ENCODE data around the gene TBX2. TPM values are rescaled to one million over a fixed set of nuclear protein-coding genes. Genes with fewer than 3 reads are reported as not detected.

The TBX2 gene
- total and polyA plus RNA-seq, 2 of the 4 experiments (the other 2 are of a cell fraction), result 20.1 to 64.1 TPM

DNA sequence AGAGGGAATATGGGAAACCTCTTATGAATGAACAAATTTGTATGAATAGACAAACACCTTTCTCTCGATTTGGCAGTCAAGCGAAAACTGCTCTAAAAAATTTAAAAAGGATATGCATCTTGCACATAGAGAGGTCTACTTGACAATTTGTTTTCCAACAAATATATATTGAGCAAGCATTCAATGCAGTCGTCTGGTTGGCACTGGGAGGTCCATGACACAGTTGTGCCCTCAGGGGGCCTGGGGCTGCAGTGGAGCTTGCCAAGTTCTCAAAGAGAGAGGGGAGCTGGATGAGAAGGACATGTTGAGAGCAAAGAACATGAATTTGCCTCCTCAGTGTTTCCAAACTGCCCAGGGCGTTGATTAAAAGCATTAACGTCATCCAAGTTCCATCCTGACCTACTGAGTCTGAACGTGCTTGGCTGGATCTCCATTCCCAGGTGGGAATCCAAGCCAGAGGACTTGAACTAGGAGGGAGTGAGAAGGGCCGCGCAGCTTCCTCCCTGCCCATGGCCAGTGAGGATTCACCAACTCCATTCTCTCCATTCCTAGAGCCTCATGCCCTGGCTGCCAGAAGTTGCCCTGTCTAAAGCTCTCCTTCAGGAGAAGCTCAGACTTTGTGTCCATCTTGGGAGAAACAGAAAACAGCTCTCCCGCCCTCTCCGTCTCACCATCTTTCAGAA is 24.5 kb downstream of the TBX2 start:
- no peak overlapping the region for H2AK5ac ChIP-seq (ENCODE audit: low read depth, low read length)
- WGBS, 2 experiments (ENCODE audit: extremely low coverage in 2 of 2, insufficient read length in 1 of 2), result 100% methylated on average over 1 of the region's 10 CpGs; no CpG with 5 or more reads in 1 of the 2 experiments
- dilution Hi-C loops (cut with HindIII; ENCODE audit: low sequenced_read_pairs, unreplicated experiment), result no loop called here
- no peaks in the 10 kb centered on the region for H3K36me3 ChIP-seq (ENCODE audit: control insufficient read depth, insufficient read depth, low read length)
- no peak overlapping the region for H3K9ac ChIP-seq (ENCODE audit: low read depth, low read length)
- no peak overlapping the region for H3K4ac ChIP-seq (ENCODE audit: low read depth, low read length)
- no peak overlapping the region for H2AFZ ChIP-seq (replicated peaks; ENCODE audit: low read length, poor library complexity)
- no peak overlapping the region for H4K91ac ChIP-seq (ENCODE audit: insufficient read depth, low read depth, low read length)
- in situ Hi-C loops (cut with MboI; ENCODE audit: low sequenced_read_pairs), result loop anchor here (5.0 to 10.0 kb wide), 2 partner anchors 128 to 421 kb away; no protein-coding TSS in a partner anchor
- intact Hi-C loops (cut with micrococcal nuclease), result no loop called here
- H4K20me1 ChIP-seq (ENCODE audit: insufficient read depth, low read length), result no peaks in the 10 kb centered on the region
- H3K79me1 ChIP-seq (ENCODE audit: low read depth in 1 of 2, low read length in 2 of 2), result no peaks in the 10 kb centered on the region
- H2BK5ac ChIP-seq (ENCODE audit: low read depth, low read length, poor library complexity, severe bottlenecking), result no peak overlapping the region
- DNase-seq, result no peak
- H3K9me3 ChIP-seq (ENCODE audit: control insufficient read depth, insufficient read depth, low read length), result no peaks in the 10 kb centered on the region; the same call in 1 of the 2 replicates
- no peak overlapping the region for H3K23ac ChIP-seq (ENCODE audit: low read depth, low read length)
- ATAC-seq (ENCODE audit: low read depth), result no peak
- TF ChIP-seq, protein P1, sequence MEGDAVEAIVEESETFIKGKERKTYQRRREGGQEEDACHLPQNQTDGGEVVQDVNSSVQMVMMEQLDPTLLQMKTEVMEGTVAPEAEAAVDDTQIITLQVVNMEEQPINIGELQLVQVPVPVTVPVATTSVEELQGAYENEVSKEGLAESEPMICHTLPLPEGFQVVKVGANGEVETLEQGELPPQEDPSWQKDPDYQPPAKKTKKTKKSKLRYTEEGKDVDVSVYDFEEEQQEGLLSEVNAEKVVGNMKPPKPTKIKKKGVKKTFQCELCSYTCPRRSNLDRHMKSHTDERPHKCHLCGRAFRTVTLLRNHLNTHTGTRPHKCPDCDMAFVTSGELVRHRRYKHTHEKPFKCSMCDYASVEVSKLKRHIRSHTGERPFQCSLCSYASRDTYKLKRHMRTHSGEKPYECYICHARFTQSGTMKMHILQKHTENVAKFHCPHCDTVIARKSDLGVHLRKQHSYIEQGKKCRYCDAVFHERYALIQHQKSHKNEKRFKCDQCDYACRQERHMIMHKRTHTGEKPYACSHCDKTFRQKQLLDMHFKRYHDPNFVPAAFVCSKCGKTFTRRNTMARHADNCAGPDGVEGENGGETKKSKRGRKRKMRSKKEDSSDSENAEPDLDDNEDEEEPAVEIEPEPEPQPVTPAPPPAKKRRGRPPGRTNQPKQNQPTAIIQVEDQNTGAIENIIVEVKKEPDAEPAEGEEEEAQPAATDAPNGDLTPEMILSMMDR (conservative IDR thresholded peaks at IDR 0.05; ENCODE audit: low read depth, low read length), result no peak
- TF ChIP-seq SMC3 (IDR thresholded peaks at IDR 0.05; ENCODE audit: low read depth, low read length) (no peak), CHD1 (IDR thresholded peaks at IDR 0.05; ENCODE audit: low read depth, low read length) (no peak), MAZ (IDR thresholded peaks at IDR 0.05; ENCODE audit: borderline replicate concordance, low read depth, low read length) (no peak)
- TF ChIP-seq, protein P2, sequence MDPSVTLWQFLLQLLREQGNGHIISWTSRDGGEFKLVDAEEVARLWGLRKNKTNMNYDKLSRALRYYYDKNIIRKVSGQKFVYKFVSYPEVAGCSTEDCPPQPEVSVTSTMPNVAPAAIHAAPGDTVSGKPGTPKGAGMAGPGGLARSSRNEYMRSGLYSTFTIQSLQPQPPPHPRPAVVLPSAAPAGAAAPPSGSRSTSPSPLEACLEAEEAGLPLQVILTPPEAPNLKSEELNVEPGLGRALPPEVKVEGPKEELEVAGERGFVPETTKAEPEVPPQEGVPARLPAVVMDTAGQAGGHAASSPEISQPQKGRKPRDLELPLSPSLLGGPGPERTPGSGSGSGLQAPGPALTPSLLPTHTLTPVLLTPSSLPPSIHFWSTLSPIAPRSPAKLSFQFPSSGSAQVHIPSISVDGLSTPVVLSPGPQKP (IDR thresholded peaks at IDR 0.05; ENCODE audit: borderline replicate concordance, low read depth, low read length), result no peak
- TF ChIP-seq, protein P3, sequence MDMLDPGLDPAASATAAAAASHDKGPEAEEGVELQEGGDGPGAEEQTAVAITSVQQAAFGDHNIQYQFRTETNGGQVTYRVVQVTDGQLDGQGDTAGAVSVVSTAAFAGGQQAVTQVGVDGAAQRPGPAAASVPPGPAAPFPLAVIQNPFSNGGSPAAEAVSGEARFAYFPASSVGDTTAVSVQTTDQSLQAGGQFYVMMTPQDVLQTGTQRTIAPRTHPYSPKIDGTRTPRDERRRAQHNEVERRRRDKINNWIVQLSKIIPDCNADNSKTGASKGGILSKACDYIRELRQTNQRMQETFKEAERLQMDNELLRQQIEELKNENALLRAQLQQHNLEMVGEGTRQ (IDR thresholded peaks at IDR 0.05; ENCODE audit: low read depth, low read length), result no peak
- H3K27me3 ChIP-seq (ENCODE audit: control insufficient read depth, insufficient read depth, low read length), result peaks cover 17% of the 10 kb centered on the region
- no peak overlapping the region for H3K4me3 ChIP-seq (ENCODE audit: insufficient read depth, low read depth, low read length)
- H2BK120ac ChIP-seq (ENCODE audit: low read depth, low read length), result no peak overlapping the region
- peaks cover 1% of the 10 kb centered on the region; the same call in 1 of the 2 replicates for H3K4me1 ChIP-seq (ENCODE audit: control insufficient read depth, insufficient read depth, low read length)
- no peak overlapping the region for H3K4me2 ChIP-seq (ENCODE audit: low read depth, low read length)
- no peak overlapping the region for H3K14ac ChIP-seq (replicated peaks; ENCODE audit: low read depth, low read length)
- no peak overlapping the region for H3K56ac ChIP-seq (ENCODE audit: extremely low read depth, insufficient read depth, low read length)
- BruUV-seq (replicated peaks), result no TSS peak
- no peak overlapping the region for H3K18ac ChIP-seq (ENCODE audit: low read depth, low read length)
- CTCF ChIA-PET, result no interaction called here
- no peak overlapping the region for H2BK20ac ChIP-seq (ENCODE audit: low read depth, low read length)
- no peak overlapping the region for H2BK15ac ChIP-seq (ENCODE audit: low read depth, low read length)
- H4K5ac ChIP-seq (ENCODE audit: low read depth, low read length), result no peak overlapping the region
- no peak overlapping the region for H4K8ac ChIP-seq (ENCODE audit: low read depth in 2 of 2, low read length in 2 of 2)
- POLR2A ChIA-PET (ENCODE audit: unreplicated experiment), result no interaction called here
- H2AK9ac ChIP-seq (replicated peaks; ENCODE audit: low read depth, low read length, poor library complexity), result no peak overlapping the region
- no peak overlapping the region for H3K27ac ChIP-seq (ENCODE audit: insufficient read depth, low read length)
- H3K9me1 ChIP-seq (ENCODE audit: insufficient read depth, low read length), result peaks cover 4% of the 10 kb centered on the region; the same call in 1 of the 2 replicates
